ENCODE data around the gene SMIM17. TPM values are rescaled to one million over a fixed set of nuclear protein-coding genes. Genes with fewer than 3 reads are reported as not detected.

SMIM17 gene
- total RNA-seq, 1 donor from 2014 or later: not detected

DNA sequence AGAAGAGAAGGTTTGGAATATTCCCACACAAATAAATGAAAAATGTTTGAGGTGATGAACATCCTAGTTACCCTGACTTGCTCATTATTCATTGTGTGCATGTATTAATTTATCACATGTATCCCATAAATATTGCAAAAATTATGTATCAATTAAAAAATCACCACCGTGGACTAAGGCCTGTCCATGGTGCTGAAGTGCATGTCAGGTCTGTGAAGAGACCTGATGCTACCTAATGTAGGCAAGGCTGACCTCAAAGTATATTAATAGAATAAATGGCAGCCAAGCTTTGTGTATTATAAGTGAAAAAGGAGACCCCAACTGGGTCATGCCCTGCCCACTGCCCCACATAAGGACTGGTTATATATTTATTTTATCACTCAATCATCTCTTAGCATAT is 63.0 kb downstream of the SMIM17 start:
- Mint-ChIP-seq H3K36me3 (ENCODE audit: low read depth) (peaks cover 5% of the 10 kb centered on the region), H3K27ac (no peak overlapping the region), H3K27me3 (no peaks in the 10 kb centered on the region), H3K9me3 (peaks cover 21% of the 10 kb centered on the region), H3K4me3 (no peak overlapping the region), H3K4me1 (no peaks in the 10 kb centered on the region)
- intact Hi-C loops (cut with micrococcal nuclease): no loop called here
- TF ChIP-seq, protein P1, sequence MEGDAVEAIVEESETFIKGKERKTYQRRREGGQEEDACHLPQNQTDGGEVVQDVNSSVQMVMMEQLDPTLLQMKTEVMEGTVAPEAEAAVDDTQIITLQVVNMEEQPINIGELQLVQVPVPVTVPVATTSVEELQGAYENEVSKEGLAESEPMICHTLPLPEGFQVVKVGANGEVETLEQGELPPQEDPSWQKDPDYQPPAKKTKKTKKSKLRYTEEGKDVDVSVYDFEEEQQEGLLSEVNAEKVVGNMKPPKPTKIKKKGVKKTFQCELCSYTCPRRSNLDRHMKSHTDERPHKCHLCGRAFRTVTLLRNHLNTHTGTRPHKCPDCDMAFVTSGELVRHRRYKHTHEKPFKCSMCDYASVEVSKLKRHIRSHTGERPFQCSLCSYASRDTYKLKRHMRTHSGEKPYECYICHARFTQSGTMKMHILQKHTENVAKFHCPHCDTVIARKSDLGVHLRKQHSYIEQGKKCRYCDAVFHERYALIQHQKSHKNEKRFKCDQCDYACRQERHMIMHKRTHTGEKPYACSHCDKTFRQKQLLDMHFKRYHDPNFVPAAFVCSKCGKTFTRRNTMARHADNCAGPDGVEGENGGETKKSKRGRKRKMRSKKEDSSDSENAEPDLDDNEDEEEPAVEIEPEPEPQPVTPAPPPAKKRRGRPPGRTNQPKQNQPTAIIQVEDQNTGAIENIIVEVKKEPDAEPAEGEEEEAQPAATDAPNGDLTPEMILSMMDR (IDR thresholded peaks at IDR 0.05): no peak
- DNase-seq: no peak
- ChIA-PET POLR2A (no interaction called here), CTCF (no interaction called here)
- no peak for ATAC-seq (ENCODE audit: low read depth)

Other genes with a start within 250 kb of the SMIM17 start
- 7.4 and 7.9 TPM in 2 replicates for gene ZNF582, start 249.6 kb upstream of the SMIM17 start, total RNA-seq
- gene ZNF583, start 238.8 kb upstream of the SMIM17 start, total RNA-seq: 5.7 and 6.0 TPM in 2 replicates
- gene ZNF667, start 165.8 kb upstream of the SMIM17 start, total RNA-seq: 2.0 and 2.6 TPM in 2 replicates
- 1.8 and 2.1 TPM in 2 replicates for gene ZNF471, start 135.3 kb upstream of the SMIM17 start, total RNA-seq
- gene ZFP28, start 104.2 kb upstream of the SMIM17 start, total RNA-seq: 6.2 and 6.5 TPM in 2 replicates
- gene ZNF470, start 75.7 kb upstream of the SMIM17 start, total RNA-seq: 5.9 and 6.4 TPM in 2 replicates
- 6.3 and 6.7 TPM in 2 replicates for gene ZNF71, start 47.9 kb upstream of the SMIM17 start, total RNA-seq
- gene ZNF835, start 28.6 kb downstream of the SMIM17 start, total RNA-seq: 5.5 and 5.7 TPM in 2 replicates
- gene PEG3, start 197.6 kb downstream of the SMIM17 start, total RNA-seq: not detected in 2 replicates
- not detected in 2 replicates for gene ZIM2, start 197.6 kb downstream of the SMIM17 start, total RNA-seq